Osteoblast (primary cell): Measurements from ENCODE around the gene NSMCE4A. TPM values are rescaled to one million over a fixed set of nuclear protein-coding genes. Genes with fewer than 3 reads are reported as not detected.

Experiments
- DNase-seq: peaks from one replicate; pipeline ENCODE4 v3.0.0; 2011; ENCODE audit warnings: low spot score, mixed read lengths; ENCODE audit not compliant: insufficient read length; ENCODE audit errors: missing footprints
- H2AFZ ChIP-seq: 2 replicates; pipeline ENCODE4 v1.6.0; 2011; ENCODE audit warnings: mild to moderate bottlenecking, low read length
- H3K27ac ChIP-seq: 2 replicates; pipeline ENCODE4 v1.5.1; 2011; ENCODE audit warnings: mild to moderate bottlenecking, low read depth, low read length, moderate library complexity
- H3K27me3 ChIP-seq: 2 replicates; pipeline ENCODE4 v1.6.0; 2012; ENCODE audit warnings: mild to moderate bottlenecking, control low read depth, inconsistent platforms, low read length, moderate library complexity; ENCODE audit not compliant: insufficient read depth
- H3K36me3 ChIP-seq: 2 replicates; pipeline ENCODE4 v1.5.1; 2011; ENCODE audit warnings: mild to moderate bottlenecking, low read length, control low read depth, moderate library complexity; ENCODE audit not compliant: insufficient read depth
- H3K4me1 ChIP-seq: 2 replicates; pipeline ENCODE4 v1.5.1; 2011; ENCODE audit warnings: mild to moderate bottlenecking, low read length, control low read depth, moderate library complexity; ENCODE audit not compliant: insufficient read depth
- H3K4me2 ChIP-seq: 2 replicates; pipeline ENCODE4 v1.6.0; 2011; ENCODE audit warnings: mild to moderate bottlenecking, low read length; ENCODE audit not compliant: insufficient read depth
- H3K4me3 ChIP-seq: fragments of 200-600 bp; sonication (generic); 3 replicates; pipeline ENCODE4 v1.5.1; 2012; ENCODE audit warnings: mild to moderate bottlenecking, low read length, inconsistent platforms; ENCODE audit not compliant: insufficient read depth
- H3K79me2 ChIP-seq: 2 replicates; pipeline ENCODE4 v1.6.0; 2012; ENCODE audit warnings: mild to moderate bottlenecking, low read length, control low read depth, inconsistent platforms; ENCODE audit not compliant: insufficient read depth
- H3K9me3 ChIP-seq: 2 replicates; pipeline ENCODE4 v1.5.1; 2011; ENCODE audit warnings: low read depth, low read length, control low read depth
- H4K20me1 ChIP-seq: 2 replicates; pipeline ENCODE4 v1.6.0; 2012; ENCODE audit warnings: mild to moderate bottlenecking, low read length, control low read depth; ENCODE audit not compliant: insufficient read depth
- total RNA-seq: library from RNA; depleted of rRNA; stranded (reverse); fragments of >200 nt; gene quantifications from 2 replicates; pipeline ENCODE4 v1.2.3, GENCODE V29; 2012
- TF ChIP-seq, protein P1 (sequence below): IDR thresholded peaks from 2 replicates; pipeline ENCODE4 v1.5.1; 2011; ENCODE audit warnings: mild to moderate bottlenecking, low read depth, low read length, moderate library complexity; ENCODE audit errors: extremely low read depth

NSMCE4A gene
- total RNA-seq, 1 donor = 25.7 TPM

DNA sequence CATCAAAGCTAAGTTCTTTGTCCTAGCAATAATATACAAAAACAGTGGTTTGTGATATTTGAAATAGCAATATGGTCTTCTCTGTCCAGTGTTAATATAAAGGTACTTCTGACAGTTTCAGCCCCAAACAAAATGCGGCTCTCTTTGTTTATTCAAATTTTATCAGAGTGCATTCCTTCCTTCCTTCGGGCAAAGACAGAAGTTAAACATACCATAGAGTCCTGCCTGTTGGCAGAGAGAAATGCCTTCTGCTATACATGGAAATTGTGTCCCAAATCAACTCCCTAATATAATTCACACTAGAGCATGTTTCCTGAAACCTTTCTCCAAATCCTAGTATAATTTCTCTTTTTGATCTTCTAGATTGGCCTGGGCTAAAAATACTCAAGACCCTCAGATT is 26.0 kb downstream of the NSMCE4A start:
- no peak overlapping the region for H3K4me3 ChIP-seq
- H4K20me1 ChIP-seq = no peaks in the 10 kb centered on the region
- H3K4me2 ChIP-seq = no peak overlapping the region
- no peaks in the 10 kb centered on the region for H3K4me1 ChIP-seq
- no peak overlapping the region for H2AFZ ChIP-seq
- TF ChIP-seq, protein P1, sequence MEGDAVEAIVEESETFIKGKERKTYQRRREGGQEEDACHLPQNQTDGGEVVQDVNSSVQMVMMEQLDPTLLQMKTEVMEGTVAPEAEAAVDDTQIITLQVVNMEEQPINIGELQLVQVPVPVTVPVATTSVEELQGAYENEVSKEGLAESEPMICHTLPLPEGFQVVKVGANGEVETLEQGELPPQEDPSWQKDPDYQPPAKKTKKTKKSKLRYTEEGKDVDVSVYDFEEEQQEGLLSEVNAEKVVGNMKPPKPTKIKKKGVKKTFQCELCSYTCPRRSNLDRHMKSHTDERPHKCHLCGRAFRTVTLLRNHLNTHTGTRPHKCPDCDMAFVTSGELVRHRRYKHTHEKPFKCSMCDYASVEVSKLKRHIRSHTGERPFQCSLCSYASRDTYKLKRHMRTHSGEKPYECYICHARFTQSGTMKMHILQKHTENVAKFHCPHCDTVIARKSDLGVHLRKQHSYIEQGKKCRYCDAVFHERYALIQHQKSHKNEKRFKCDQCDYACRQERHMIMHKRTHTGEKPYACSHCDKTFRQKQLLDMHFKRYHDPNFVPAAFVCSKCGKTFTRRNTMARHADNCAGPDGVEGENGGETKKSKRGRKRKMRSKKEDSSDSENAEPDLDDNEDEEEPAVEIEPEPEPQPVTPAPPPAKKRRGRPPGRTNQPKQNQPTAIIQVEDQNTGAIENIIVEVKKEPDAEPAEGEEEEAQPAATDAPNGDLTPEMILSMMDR = no peak
- no peak overlapping the region for H3K27ac ChIP-seq
- no peaks in the 10 kb centered on the region for H3K9me3 ChIP-seq
- no peaks in the 10 kb centered on the region for H3K36me3 ChIP-seq
- no peak for DNase-seq
- H3K79me2 ChIP-seq = no peaks in the 10 kb centered on the region
- no peaks in the 10 kb centered on the region for H3K27me3 ChIP-seq

DNA sequence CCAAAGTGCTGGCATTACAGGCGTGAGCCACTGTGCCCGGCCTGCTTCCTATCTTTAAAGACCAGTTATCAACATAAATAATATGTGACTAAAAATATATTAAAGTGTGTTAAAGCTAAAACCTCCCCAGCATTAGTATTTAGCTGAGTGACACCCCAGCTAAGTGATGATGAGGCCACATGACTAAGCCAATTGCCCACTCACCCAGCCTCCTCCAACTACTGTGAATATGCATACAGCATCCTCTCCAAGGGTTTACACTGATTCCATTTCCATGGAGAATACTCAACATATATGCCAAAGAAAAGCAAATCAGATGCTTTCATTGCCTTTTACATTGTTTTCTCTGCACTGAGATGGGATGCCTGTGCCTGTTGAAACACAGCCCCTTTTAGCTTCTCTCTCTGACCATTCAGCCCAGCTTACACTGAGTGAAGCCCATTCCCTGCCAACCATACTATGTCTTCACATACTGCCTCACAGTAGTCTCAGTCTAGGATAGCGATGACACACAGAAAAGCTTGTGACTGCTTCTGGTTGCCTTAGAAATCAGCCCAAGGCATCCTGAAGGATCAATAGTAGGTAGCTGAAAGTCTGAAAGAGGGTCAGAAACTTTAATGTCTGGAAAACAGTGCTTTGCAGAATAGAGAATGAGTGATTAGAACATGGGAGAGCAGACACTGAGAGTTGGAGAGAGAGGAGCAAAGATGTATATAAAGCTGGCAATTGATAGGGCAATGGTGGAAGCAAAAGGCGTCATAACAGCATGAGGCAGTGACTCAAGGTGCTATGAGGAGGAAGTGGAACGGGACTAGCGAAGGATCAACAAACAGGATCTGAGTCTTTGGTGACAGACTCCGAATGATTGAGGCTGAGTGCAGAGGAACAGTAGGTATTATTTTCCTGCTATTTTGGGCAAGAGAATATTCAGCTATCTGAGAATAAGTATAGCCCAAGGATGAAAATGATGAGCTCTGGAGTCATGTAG is 27.4 kb downstream of the NSMCE4A start:
- Histone ChIP-seq H3K27me3 (no peaks in the 10 kb centered on the region), H3K4me3 (no peak overlapping the region), H4K20me1 (no peaks in the 10 kb centered on the region), H3K9me3 (no peaks in the 10 kb centered on the region), H3K4me1 (peaks cover 10% of the 10 kb centered on the region), H3K27ac (no peak overlapping the region), H3K36me3 (no peaks in the 10 kb centered on the region), H3K79me2 (no peaks in the 10 kb centered on the region), H2AFZ (no peak overlapping the region), H3K4me2 (no peak overlapping the region)
- TF ChIP-seq, protein P1 = no peak
- DNase-seq = no peak

DNA sequence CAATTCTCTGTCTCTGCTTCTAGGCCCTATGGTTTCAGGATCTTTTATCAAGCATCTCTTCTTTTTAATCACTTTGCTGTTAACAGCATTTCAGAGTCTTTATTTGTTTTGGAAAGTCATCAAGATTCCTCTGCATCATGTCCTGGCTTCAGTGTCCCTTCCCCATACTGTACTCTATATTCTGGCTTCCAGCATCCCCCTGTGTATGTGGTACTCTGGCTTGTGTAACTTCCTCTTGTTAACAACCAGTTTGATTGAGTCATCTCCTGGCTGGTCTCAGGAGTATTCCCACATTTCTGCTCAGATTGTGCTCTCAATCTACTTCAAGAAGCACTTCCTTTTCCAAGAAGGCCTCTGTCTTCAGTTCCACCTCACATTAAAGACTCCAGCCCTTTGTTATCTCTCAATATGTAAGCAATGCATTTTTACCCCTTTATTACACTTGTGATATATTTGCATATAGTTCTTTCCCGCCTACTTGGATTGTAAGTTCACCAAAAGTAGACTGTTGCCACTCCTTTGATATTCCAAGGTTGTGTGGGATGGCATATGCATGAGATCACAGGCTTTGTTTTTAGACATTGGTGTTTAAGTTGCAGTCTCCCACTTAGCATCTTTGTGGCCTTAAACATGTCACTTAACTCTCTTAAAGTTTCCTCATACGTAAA is 32.1 kb downstream of the NSMCE4A start:
- no peaks in the 10 kb centered on the region for H3K27me3 ChIP-seq
- no peak overlapping the region for H3K4me3 ChIP-seq
- no peaks in the 10 kb centered on the region for H4K20me1 ChIP-seq
- H3K4me2 ChIP-seq = peak overlapping the region; percentile 52
- no peaks in the 10 kb centered on the region for H3K36me3 ChIP-seq
- no peaks in the 10 kb centered on the region for H3K9me3 ChIP-seq
- TF ChIP-seq, protein P1 = no peak
- peak overlapping the region; percentile 17 for H2AFZ ChIP-seq
- H3K27ac ChIP-seq = peak overlapping the region; percentile 7
- H3K79me2 ChIP-seq = no peaks in the 10 kb centered on the region
- DNase-seq = peak; percentile 89
- H3K4me1 ChIP-seq = peaks cover 14% of the 10 kb centered on the region

DNA sequence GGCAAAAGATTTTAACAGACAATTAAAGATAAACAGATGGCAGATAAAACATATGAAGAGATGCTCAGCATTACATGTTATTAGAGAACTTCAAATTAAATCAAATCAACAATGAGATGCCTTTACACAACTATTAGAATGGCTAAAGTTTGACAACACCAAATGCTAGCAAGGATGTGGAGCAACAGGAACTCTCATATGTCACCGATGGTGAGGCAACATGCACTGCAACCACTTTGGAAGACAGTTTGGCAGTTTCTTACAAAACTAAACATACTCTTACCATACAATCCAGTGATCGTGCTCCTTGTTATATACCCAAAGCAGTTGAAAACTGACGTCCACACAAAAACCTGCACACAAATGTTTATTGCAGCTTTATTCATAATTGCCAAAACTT is 33.5 kb downstream of the NSMCE4A start:
- TF ChIP-seq, protein P1 = no peak
- no peak overlapping the region for H3K4me2 ChIP-seq
- H3K79me2 ChIP-seq = no peaks in the 10 kb centered on the region
- peaks cover 14% of the 10 kb centered on the region for H3K4me1 ChIP-seq
- no peak overlapping the region for H3K27ac ChIP-seq
- H3K27me3 ChIP-seq = no peaks in the 10 kb centered on the region
- H3K36me3 ChIP-seq = no peaks in the 10 kb centered on the region
- H4K20me1 ChIP-seq = no peaks in the 10 kb centered on the region
- no peak overlapping the region for H2AFZ ChIP-seq
- no peak overlapping the region for H3K4me3 ChIP-seq
- no peaks in the 10 kb centered on the region for H3K9me3 ChIP-seq
- no peak for DNase-seq
